Measurements from ENCODE around the gene PBX2. TPM values are rescaled to one million over a fixed set of nuclear protein-coding genes. Genes with fewer than 3 reads are reported as not detected.

PBX2 gene
- total RNA-seq, 1 experiment from 2014 or later = 176 TPM

GRCh38 chr6:32171234-32171633 is 18.8 kb downstream of the PBX2 start:
- Histone ChIP-seq H2BK5ac (ENCODE audit: insufficient read length, low read length) (no peak overlapping the region), H4K8ac (replicated peaks; ENCODE audit: insufficient read length, low read depth, low read length) (no peak overlapping the region), H2BK120ac (ENCODE audit: low read depth, low read length, poor library complexity, severe bottlenecking) (no peak overlapping the region), H4K20me1 (ENCODE audit: control insufficient read depth, insufficient read depth, insufficient read length) (peaks cover 2% of the 10 kb centered on the region), H2BK15ac (ENCODE audit: low read depth, low read length) (no peak overlapping the region), H3K23me2 (ENCODE audit: insufficient read length, low read depth, low read length, poor library complexity, severe bottlenecking) (peaks cover 7% of the 10 kb centered on the region), H3K4ac (ENCODE audit: low read depth, low read length) (no peak overlapping the region), H3K9ac (ENCODE audit: extremely low read depth, insufficient read length, low read length) (no peak overlapping the region), H3K18ac (ENCODE audit: insufficient read length, low read depth, low read length) (no peak overlapping the region), H3T11ph (ENCODE audit: low read length) (no peak overlapping the region), H4K91ac (ENCODE audit: insufficient read length, low read depth, low read length) (no peak overlapping the region), H3K56ac (ENCODE audit: insufficient read length, low read depth, low read length) (no peak overlapping the region), H3K9me3 (ENCODE audit: control insufficient read depth, low read depth, low read length) (no peaks in the 10 kb centered on the region), H3K4me1 (ENCODE audit: insufficient read depth, low read length) (peaks cover 7% of the 10 kb centered on the region), H3K27me3 (ENCODE audit: insufficient read depth, low read length) (no peaks in the 10 kb centered on the region), H2BK20ac (ENCODE audit: low read depth, low read length, poor library complexity, severe bottlenecking) (no peak overlapping the region), H3K79me2 (ENCODE audit: insufficient read depth, low read length) (peaks cover 15% of the 10 kb centered on the region; the same call in 1 of the 2 replicates), H4K5ac (ENCODE audit: insufficient read length, low read depth, low read length) (no peak overlapping the region), H3K23ac (ENCODE audit: insufficient read length, low read depth, low read length) (no peak overlapping the region), H2AFZ (ENCODE audit: low read length) (no peak overlapping the region), H3K27ac (ENCODE audit: insufficient read length, low read depth, low read length) (no peak overlapping the region), H3K79me1 (ENCODE audit: insufficient read depth, low read depth, low read length, poor library complexity, severe bottlenecking) (no peaks in the 10 kb centered on the region), H3K14ac (ENCODE audit: insufficient read depth, low read length) (no peak overlapping the region), H3K4me2 (ENCODE audit: insufficient read depth, insufficient read length, low read length) (no peak overlapping the region), H2BK12ac (ENCODE audit: insufficient read length, low read depth, low read length) (no peak overlapping the region), H2AK5ac (ENCODE audit: insufficient read length, low read length) (no peak overlapping the region)
- Mint-ChIP-seq H3K36me3 (ENCODE audit: insufficient read depth in 1 of 3, low read depth in 3 of 3) (peaks cover 36 to 56% (median 45%) of the 10 kb centered on the region in 3 experiments), H3K4me1 (peaks cover 30 to 31% of the 10 kb centered on the region in 2 experiments), H3K27me3 (ENCODE audit: low read depth) (no peaks in the 10 kb centered on the region; the same call in 1 of the 2 replicates), H3K27ac (0 out of 7 replicates have a peak overlapping the region, but pooled peaks of 1 of the 3 experiments have one; percentile 10), H3K9me3 (no peaks in the 10 kb centered on the region), H3K4me3 (no peak overlapping the region)
- WGBS (ENCODE audit: extremely low coverage, insufficient read length, low lambda C conversion rate) = no CpG with 5 or more reads among the region's 6 CpGs
- no peak for TF ChIP-seq CTCF (conservative IDR thresholded peaks at IDR 0.05)
- no peak for DNase-seq
